ENCODE data around the gene MRPS7. TPM values are rescaled to one million over a fixed set of nuclear protein-coding genes. Genes with fewer than 3 reads are reported as not detected.
A peak's percentile ranks its signal among the peaks of the same experiment; 100 is the strongest.
"Not testable (repeated sequence)": the region's sequence is repeated elsewhere in the genome, so short reads cannot be mapped to it uniquely, and the experiment has no call there.

The MRPS7 gene
- total RNA-seq, 1 experiment from 2014 or later: 123 TPM

- DNase-seq (ENCODE audit: low read depth): no peak
Measured at GRCh38 chr17:75242461-75243042, 19.1 kb upstream of the MRPS7 start.

- DNase-seq (ENCODE audit: low read depth): no peak
Measured at GRCh38 chr17:75244133-75244866, 17.4 kb upstream of the MRPS7 start.

- DNase-seq (ENCODE audit: low read depth): no peak
Measured at GRCh38 chr17:75245011-75245410, 16.7 kb upstream of the MRPS7 start.

- DNase-seq (ENCODE audit: low read depth): no peak
Measured at GRCh38 chr17:75246404-75246803, 15.3 kb upstream of the MRPS7 start.

GRCh38 chr17:75249564-75249963, 12.1 kb upstream of the MRPS7 start:
- DNase-seq (ENCODE audit: low read depth): no peak

GRCh38 chr17:75250009-75250471, 11.6 kb upstream of the MRPS7 start:
- DNase-seq (ENCODE audit: low read depth): peak; percentile 55

- DNase-seq (ENCODE audit: low read depth): no peak
Measured at GRCh38 chr17:75252039-75252816, 9.5 kb upstream of the MRPS7 start.

- DNase-seq (ENCODE audit: low read depth): not testable (repeated sequence)
Measured at GRCh38 chr17:75255954-75256698, 5.6 kb upstream of the MRPS7 start.

GRCh38 chr17:75257228-75257627, 4.5 kb upstream of the MRPS7 start:
- DNase-seq (ENCODE audit: low read depth): not testable (repeated sequence)

GRCh38 chr17:75260641-75261335, 891 bp upstream of the MRPS7 start:
- DNase-seq (ENCODE audit: low read depth): no peak

GRCh38 chr17:75262112-75262606, 480 bp downstream of the MRPS7 start:
- no peak for DNase-seq (ENCODE audit: low read depth)

- DNase-seq (ENCODE audit: low read depth): no peak
Measured at GRCh38 chr17:75263055-75263454, 1.4 kb downstream of the MRPS7 start.

- DNase-seq (ENCODE audit: low read depth): no peak
Measured at GRCh38 chr17:75265614-75266315, 4.1 kb downstream of the MRPS7 start.

GRCh38 chr17:75266316-75267152, 4.9 kb downstream of the MRPS7 start:
- DNase-seq (ENCODE audit: low read depth): no peak

- DNase-seq (ENCODE audit: low read depth): no peak
Measured at GRCh38 chr17:75267153-75267410, 5.4 kb downstream of the MRPS7 start.

- DNase-seq (ENCODE audit: low read depth): no peak
Measured at GRCh38 chr17:75267411-75268232, 5.9 kb downstream of the MRPS7 start.

GRCh38 chr17:75269844-75270217, 8.2 kb downstream of the MRPS7 start:
- DNase-seq (ENCODE audit: low read depth): no peak

GRCh38 chr17:75270218-75270965, 8.7 kb downstream of the MRPS7 start:
- peak; percentile 67 for DNase-seq (ENCODE audit: low read depth)
